Measurements from ENCODE around the gene HYI. TPM values are rescaled to one million over a fixed set of nuclear protein-coding genes. Genes with fewer than 3 reads are reported as not detected.

The HYI gene
- total and polyA plus RNA-seq, 2 experiments from 2014 or later: 14.3 to 18.9 TPM

DNA sequence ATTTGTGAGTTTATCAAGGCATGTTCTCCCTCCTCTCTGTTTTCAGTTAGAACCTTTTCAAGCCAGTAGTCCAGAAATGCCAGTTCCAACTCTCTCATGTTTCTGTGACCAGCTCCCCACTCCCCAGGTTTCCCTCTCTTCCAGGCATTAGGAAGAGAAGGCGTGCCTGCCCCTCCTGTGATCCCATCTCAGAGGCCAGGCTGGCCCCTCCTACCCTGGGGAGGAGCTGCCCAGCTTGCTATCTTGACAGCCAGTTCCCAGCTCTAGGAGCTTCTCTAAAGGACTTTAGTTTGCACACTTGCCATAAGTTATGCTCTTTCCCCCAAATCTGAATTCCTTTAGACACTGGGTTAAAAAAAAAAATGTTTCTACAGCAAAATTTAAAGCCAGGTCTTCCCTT, 8.9 kb downstream of the HYI start:
- no peaks in the 10 kb centered on the region for H3K9me2 ChIP-seq (ENCODE audit: insufficient read depth)
- H3K4me3 Mint-ChIP-seq: no peak overlapping the region; the same call in 2 of the 3 replicates
- H3K4me1 ChIP-seq (ENCODE audit: insufficient read depth): no peaks in the 10 kb centered on the region
- H4K20me1 ChIP-seq (replicated peaks; ENCODE audit: insufficient read depth): no peaks in the 10 kb centered on the region
- H3K27ac Mint-ChIP-seq: no peak overlapping the region
- DNase-seq (ENCODE audit: low spot score): peak; percentile 24
- H3F3A ChIP-seq (replicated peaks; ENCODE audit: low read depth): no peaks in the 10 kb centered on the region
- no peak overlapping the region for H3K4me2 ChIP-seq
- TF ChIP-seq, protein P1, sequence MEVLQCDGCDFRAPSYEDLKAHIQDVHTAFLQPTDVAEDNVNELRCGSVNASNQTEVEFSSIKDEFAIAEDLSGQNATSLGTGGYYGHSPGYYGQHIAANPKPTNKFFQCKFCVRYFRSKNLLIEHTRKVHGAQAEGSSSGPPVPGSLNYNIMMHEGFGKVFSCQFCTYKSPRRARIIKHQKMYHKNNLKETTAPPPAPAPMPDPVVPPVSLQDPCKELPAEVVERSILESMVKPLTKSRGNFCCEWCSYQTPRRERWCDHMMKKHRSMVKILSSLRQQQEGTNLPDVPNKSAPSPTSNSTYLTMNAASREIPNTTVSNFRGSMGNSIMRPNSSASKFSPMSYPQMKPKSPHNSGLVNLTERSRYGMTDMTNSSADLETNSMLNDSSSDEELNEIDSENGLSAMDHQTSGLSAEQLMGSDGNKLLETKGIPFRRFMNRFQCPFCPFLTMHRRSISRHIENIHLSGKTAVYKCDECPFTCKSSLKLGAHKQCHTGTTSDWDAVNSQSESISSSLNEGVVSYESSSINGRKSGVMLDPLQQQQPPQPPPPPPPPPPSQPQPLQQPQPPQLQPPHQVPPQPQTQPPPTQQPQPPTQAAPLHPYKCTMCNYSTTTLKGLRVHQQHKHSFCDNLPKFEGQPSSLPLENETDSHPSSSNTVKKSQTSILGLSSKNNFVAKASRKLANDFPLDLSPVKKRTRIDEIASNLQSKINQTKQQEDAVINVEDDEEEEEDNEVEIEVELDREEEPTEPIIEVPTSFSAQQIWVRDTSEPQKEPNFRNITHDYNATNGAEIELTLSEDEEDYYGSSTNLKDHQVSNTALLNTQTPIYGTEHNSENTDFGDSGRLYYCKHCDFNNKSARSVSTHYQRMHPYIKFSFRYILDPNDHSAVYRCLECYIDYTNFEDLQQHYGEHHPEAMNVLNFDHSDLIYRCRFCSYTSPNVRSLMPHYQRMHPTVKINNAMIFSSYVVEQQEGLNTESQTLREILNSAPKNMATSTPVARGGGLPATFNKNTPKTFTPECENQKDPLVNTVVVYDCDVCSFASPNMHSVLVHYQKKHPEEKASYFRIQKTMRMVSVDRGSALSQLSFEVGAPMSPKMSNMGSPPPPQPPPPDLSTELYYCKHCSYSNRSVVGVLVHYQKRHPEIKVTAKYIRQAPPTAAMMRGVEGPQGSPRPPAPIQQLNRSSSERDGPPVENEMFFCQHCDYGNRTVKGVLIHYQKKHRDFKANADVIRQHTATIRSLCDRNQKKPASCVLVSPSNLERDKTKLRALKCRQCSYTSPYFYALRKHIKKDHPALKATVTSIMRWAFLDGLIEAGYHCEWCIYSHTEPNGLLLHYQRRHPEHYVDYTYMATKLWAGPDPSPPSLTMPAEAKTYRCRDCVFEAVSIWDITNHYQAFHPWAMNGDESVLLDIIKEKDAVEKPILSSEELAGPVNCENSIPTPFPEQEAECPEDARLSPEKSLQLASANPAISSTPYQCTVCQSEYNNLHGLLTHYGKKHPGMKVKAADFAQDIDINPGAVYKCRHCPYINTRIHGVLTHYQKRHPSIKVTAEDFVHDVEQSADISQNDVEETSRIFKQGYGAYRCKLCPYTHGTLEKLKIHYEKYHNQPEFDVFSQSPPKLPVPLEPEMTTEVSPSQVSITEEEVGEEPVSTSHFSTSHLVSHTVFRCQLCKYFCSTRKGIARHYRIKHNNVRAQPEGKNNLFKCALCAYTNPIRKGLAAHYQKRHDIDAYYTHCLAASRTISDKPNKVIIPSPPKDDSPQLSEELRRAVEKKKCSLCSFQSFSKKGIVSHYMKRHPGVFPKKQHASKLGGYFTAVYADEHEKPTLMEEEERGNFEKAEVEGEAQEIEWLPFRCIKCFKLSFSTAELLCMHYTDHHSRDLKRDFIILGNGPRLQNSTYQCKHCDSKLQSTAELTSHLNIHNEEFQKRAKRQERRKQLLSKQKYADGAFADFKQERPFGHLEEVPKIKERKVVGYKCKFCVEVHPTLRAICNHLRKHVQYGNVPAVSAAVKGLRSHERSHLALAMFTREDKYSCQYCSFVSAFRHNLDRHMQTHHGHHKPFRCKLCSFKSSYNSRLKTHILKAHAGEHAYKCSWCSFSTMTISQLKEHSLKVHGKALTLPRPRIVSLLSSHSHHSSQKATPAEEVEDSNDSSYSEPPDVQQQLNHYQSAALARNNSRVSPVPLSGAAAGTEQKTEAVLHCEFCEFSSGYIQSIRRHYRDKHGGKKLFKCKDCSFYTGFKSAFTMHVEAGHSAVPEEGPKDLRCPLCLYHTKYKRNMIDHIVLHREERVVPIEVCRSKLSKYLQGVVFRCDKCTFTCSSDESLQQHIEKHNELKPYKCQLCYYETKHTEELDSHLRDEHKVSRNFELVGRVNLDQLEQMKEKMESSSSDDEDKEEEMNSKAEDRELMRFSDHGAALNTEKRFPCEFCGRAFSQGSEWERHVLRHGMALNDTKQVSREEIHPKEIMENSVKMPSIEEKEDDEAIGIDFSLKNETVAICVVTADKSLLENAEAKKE (CRISPR knock-in tag; IDR thresholded peaks at IDR 0.05): no peak
- no peak for TF ChIP-seq POLR2AphosphoS5 (IDR thresholded peaks at IDR 0.05; ENCODE audit: low read depth)
- TF ChIP-seq ZNF331 (CRISPR knock-in tag; IDR thresholded peaks at IDR 0.05; ENCODE audit: low read depth): no peak
- TF ChIP-seq JUNB (IDR thresholded peaks at IDR 0.05; ENCODE audit: unreplicated experiment): no peak
- TF ChIP-seq, protein P2, sequence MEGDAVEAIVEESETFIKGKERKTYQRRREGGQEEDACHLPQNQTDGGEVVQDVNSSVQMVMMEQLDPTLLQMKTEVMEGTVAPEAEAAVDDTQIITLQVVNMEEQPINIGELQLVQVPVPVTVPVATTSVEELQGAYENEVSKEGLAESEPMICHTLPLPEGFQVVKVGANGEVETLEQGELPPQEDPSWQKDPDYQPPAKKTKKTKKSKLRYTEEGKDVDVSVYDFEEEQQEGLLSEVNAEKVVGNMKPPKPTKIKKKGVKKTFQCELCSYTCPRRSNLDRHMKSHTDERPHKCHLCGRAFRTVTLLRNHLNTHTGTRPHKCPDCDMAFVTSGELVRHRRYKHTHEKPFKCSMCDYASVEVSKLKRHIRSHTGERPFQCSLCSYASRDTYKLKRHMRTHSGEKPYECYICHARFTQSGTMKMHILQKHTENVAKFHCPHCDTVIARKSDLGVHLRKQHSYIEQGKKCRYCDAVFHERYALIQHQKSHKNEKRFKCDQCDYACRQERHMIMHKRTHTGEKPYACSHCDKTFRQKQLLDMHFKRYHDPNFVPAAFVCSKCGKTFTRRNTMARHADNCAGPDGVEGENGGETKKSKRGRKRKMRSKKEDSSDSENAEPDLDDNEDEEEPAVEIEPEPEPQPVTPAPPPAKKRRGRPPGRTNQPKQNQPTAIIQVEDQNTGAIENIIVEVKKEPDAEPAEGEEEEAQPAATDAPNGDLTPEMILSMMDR (conservative IDR thresholded peaks at IDR 0.05; ENCODE audit: low read depth in 2 of 2): no peak
- TF ChIP-seq, protein P3, sequence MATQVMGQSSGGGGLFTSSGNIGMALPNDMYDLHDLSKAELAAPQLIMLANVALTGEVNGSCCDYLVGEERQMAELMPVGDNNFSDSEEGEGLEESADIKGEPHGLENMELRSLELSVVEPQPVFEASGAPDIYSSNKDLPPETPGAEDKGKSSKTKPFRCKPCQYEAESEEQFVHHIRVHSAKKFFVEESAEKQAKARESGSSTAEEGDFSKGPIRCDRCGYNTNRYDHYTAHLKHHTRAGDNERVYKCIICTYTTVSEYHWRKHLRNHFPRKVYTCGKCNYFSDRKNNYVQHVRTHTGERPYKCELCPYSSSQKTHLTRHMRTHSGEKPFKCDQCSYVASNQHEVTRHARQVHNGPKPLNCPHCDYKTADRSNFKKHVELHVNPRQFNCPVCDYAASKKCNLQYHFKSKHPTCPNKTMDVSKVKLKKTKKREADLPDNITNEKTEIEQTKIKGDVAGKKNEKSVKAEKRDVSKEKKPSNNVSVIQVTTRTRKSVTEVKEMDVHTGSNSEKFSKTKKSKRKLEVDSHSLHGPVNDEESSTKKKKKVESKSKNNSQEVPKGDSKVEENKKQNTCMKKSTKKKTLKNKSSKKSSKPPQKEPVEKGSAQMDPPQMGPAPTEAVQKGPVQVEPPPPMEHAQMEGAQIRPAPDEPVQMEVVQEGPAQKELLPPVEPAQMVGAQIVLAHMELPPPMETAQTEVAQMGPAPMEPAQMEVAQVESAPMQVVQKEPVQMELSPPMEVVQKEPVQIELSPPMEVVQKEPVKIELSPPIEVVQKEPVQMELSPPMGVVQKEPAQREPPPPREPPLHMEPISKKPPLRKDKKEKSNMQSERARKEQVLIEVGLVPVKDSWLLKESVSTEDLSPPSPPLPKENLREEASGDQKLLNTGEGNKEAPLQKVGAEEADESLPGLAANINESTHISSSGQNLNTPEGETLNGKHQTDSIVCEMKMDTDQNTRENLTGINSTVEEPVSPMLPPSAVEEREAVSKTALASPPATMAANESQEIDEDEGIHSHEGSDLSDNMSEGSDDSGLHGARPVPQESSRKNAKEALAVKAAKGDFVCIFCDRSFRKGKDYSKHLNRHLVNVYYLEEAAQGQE (IDR thresholded peaks at IDR 0.05; ENCODE audit: unreplicated experiment): no peak
- no peaks in the 10 kb centered on the region for H3K9me3 Mint-ChIP-seq
- H3K4me3 ChIP-seq: no peak overlapping the region
- no peak overlapping the region for H3K27ac ChIP-seq (ENCODE audit: low read depth)
- ATAC-seq: peak; percentile 72
- H3K27me3 ChIP-seq (ENCODE audit: insufficient read depth): no peaks in the 10 kb centered on the region
- no peaks in the 10 kb centered on the region for H3K36me3 ChIP-seq (ENCODE audit: insufficient read depth)
- H3K4me1 Mint-ChIP-seq: peaks cover 10% of the 10 kb centered on the region; the same call in 2 of the 3 replicates
- H2AFZ ChIP-seq: no peak overlapping the region
- H3K79me2 ChIP-seq (replicated peaks; ENCODE audit: insufficient read depth): no peaks in the 10 kb centered on the region
- peaks cover 6% of the 10 kb centered on the region for H3K27me3 Mint-ChIP-seq (ENCODE audit: insufficient read depth, low read depth, poor library complexity)
- H3K36me3 Mint-ChIP-seq (ENCODE audit: low read depth): peaks cover 30% of the 10 kb centered on the region
